Adrenal gland (tissue), 5 donors: Measurements from ENCODE around the gene ACAN.

ENCODE experiments used
- POLR2A ChIP-seq, 2 donors: fragments of 450-650 bp; IDR thresholded peaks; one replicate each; pipeline ENCODE4 v1.6.1; 2017; ENCODE audit warnings: antibody characterized with exemption in 2 of 2, mild to moderate bottlenecking in 2 of 2, moderate library complexity in 1 of 2
- TF ChIP-seq, protein P1 (sequence below), 6 experiments: fragments of 450-650 bp in 4 of 6; fragments of 200-600 bp in 2 of 6; sonication (generic) in 1 of 6; IDR thresholded peaks; 1 replicate in 5 of 6; 2 replicates in 1 of 6; pipeline versions ENCODE4 v1.5.1 to v1.8.0; 2016 to 2021; ENCODE audit warnings: antibody characterized with exemption in 6 of 6, mild to moderate bottlenecking in 2 of 6, moderate library complexity in 1 of 6
- donor health status: DM: no; HTN: no; CAD: no.

DNA sequence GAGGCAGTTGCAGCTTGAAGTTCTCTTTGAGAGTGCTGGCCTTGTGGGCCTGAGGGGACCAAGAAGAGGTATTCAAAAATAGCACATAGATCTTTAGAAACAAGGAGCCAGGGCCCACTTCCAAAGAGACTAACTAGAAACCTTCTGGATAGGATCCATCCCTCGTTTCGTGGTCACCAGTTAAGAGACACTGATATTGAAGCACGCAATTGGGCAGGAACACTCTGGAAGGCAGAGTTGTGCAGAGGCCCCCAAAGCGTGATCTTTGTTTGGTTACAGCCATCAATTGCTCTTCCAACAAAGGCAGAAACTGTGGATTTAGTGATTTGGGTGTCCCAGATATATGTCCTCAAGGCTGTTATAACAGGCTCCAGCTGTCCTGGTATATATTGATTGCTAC is 46.7 kb upstream of the ACAN start:
- TF ChIP-seq, protein P1, sequence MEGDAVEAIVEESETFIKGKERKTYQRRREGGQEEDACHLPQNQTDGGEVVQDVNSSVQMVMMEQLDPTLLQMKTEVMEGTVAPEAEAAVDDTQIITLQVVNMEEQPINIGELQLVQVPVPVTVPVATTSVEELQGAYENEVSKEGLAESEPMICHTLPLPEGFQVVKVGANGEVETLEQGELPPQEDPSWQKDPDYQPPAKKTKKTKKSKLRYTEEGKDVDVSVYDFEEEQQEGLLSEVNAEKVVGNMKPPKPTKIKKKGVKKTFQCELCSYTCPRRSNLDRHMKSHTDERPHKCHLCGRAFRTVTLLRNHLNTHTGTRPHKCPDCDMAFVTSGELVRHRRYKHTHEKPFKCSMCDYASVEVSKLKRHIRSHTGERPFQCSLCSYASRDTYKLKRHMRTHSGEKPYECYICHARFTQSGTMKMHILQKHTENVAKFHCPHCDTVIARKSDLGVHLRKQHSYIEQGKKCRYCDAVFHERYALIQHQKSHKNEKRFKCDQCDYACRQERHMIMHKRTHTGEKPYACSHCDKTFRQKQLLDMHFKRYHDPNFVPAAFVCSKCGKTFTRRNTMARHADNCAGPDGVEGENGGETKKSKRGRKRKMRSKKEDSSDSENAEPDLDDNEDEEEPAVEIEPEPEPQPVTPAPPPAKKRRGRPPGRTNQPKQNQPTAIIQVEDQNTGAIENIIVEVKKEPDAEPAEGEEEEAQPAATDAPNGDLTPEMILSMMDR (IDR thresholded peaks at IDR 0.05): no peak
- TF ChIP-seq POLR2A (IDR thresholded peaks at IDR 0.05): no peak
